Liver (tissue), 9 donors: ENCODE data around the gene REXO1. TPM values are rescaled to one million over a fixed set of nuclear protein-coding genes. Genes with fewer than 3 reads are reported as not detected.

Source experiments
- DNase-seq: peaks from one replicate; pipeline ENCODE4 v3.0.0-alpha.2; 2017; ENCODE audit warnings: low spot score
- H3K27ac ChIP-seq, 2 donors: one replicate each; pipeline ENCODE4 v1.7.0; 2013; ENCODE audit warnings: inconsistent platforms in 2 of 2, low read length in 2 of 2, control low read depth in 1 of 2, low read depth in 1 of 2, mild to moderate bottlenecking in 1 of 2
- H3K27me3 ChIP-seq, 4 donors: one replicate each; pipeline versions ENCODE4 v1.6.1 to v1.7.0; 2013; ENCODE audit warnings: low read length in 3 of 4, inconsistent platforms in 1 of 4, mild to moderate bottlenecking in 1 of 4, moderate library complexity in 1 of 4; ENCODE audit not compliant: control insufficient read depth in 4 of 4, insufficient read depth in 4 of 4
- H3K36me3 ChIP-seq, 4 donors: one replicate each; pipeline versions ENCODE4 v1.6.1 to v1.7.0; 2013; ENCODE audit warnings: low read length in 3 of 4, mild to moderate bottlenecking in 3 of 4, low read depth in 1 of 4, moderate library complexity in 1 of 4; ENCODE audit not compliant: control insufficient read depth in 4 of 4, insufficient read depth in 3 of 4
- H3K4me1 ChIP-seq, 4 donors: one replicate each; pipeline versions ENCODE4 v1.6.1 to v1.7.0; 2013; ENCODE audit warnings: low read length in 3 of 4, mild to moderate bottlenecking in 3 of 4, moderate library complexity in 1 of 4; ENCODE audit not compliant: control insufficient read depth in 4 of 4, insufficient read depth in 4 of 4
- H3K4me3 ChIP-seq, 3 donors: one replicate each; pipeline versions ENCODE4 v1.6.1 to v1.7.0; 2013; ENCODE audit warnings: low read length in 3 of 3, control low read depth in 1 of 3, low read depth in 1 of 3, mild to moderate bottlenecking in 1 of 3
- H3K9ac ChIP-seq, 2 donors: one replicate each; pipeline ENCODE4 v1.7.0; 2013; ENCODE audit warnings: low read length in 2 of 2, mild to moderate bottlenecking in 2 of 2, moderate library complexity in 2 of 2, control low read depth in 1 of 2, low read depth in 1 of 2
- H3K9me3 ChIP-seq, 4 donors: one replicate each; pipeline versions ENCODE4 v1.6.1 to v1.7.0; 2013; ENCODE audit warnings: low read length in 3 of 4; ENCODE audit not compliant: control insufficient read depth in 4 of 4
- ATF3 ChIP-seq: IDR thresholded peaks from 2 replicates; pipeline ENCODE4 v1.6.1; 2016; ENCODE audit warnings: antibody characterized with exemption
- CTCF ChIP-seq: fragments of 150-350 bp; IDR thresholded peaks from 2 replicates; pipeline ENCODE4 v1.5.1; 2017; ENCODE audit warnings: improper control_type of control experiment, low read depth, low read length; ENCODE audit not compliant: missing input control
- FOXA1 ChIP-seq: IDR thresholded peaks from 2 replicates; pipeline ENCODE4 v1.6.1; 2016; ENCODE audit warnings: antibody characterized with exemption
- FOXA2 ChIP-seq: IDR thresholded peaks from 2 replicates; pipeline ENCODE4 v1.6.1; 2016; ENCODE audit warnings: antibody characterized with exemption
- HNF4A ChIP-seq, 2 donors: conservative IDR thresholded peaks; 2 replicates each; pipeline ENCODE4 v1.6.1; 2016; ENCODE audit warnings: antibody characterized with exemption in 2 of 2, mild to moderate bottlenecking in 2 of 2
- HNF4G ChIP-seq: IDR thresholded peaks from 2 replicates; pipeline ENCODE4 v1.6.1; 2016; ENCODE audit warnings: antibody characterized with exemption
- JUND ChIP-seq, 2 donors: IDR thresholded peaks; 2 replicates each; pipeline ENCODE4 v1.6.1; 2016; ENCODE audit warnings: antibody characterized with exemption in 2 of 2
- MAX ChIP-seq: IDR thresholded peaks from 2 replicates; pipeline ENCODE4 v1.6.1; 2016; ENCODE audit warnings: antibody characterized with exemption
- NR2F2 ChIP-seq: IDR thresholded peaks from 2 replicates; pipeline ENCODE4 v1.6.1; 2016; ENCODE audit warnings: antibody characterized with exemption
- RAD21 ChIP-seq, 2 donors: IDR thresholded peaks; 2 replicates each; pipeline ENCODE4 v1.6.1; 2016; ENCODE audit warnings: antibody characterized with exemption in 2 of 2, mild to moderate bottlenecking in 2 of 2
- REST ChIP-seq: IDR thresholded peaks from 2 replicates; pipeline ENCODE4 v1.6.1; 2016; ENCODE audit warnings: antibody characterized with exemption, mild to moderate bottlenecking
- RXRA ChIP-seq, 2 donors: IDR thresholded peaks; 2 replicates each; pipeline ENCODE4 v1.6.1; 2017 to 2018; ENCODE audit warnings: antibody characterized with exemption in 2 of 2, mild to moderate bottlenecking in 1 of 2
- SP1 ChIP-seq: IDR thresholded peaks from 2 replicates; pipeline ENCODE4 v1.6.1; 2018; ENCODE audit warnings: antibody characterized with exemption, mild to moderate bottlenecking
- YY1 ChIP-seq: IDR thresholded peaks from 2 replicates; pipeline ENCODE4 v1.6.1; 2016; ENCODE audit warnings: antibody characterized with exemption, mild to moderate bottlenecking
- ZBTB33 ChIP-seq: IDR thresholded peaks from 2 replicates; pipeline ENCODE4 v1.6.1; 2016; ENCODE audit warnings: antibody characterized with exemption
- WGBS: extraction: QIAGEN DNeasy Blood & Tissue Kit; methylation state at CpG from one replicate; pipeline ENCODE4 v1.1.7; 2013; 5-methylcytosine and 5-hydroxymethylcytosine counted together
- polyA plus RNA-seq, 2 donors: library from polyadenylated mRNA; stranded (reverse) in 1 of 2; unstranded in 1 of 2; fragments of 200-250 nt in 1 of 2; fragments of >200 nt in 1 of 2; fragmentation: Nextera tagmentation in 1 of 2; extraction: Ambion mirVana in 1 of 2; gene quantifications; one replicate each; pipeline versions ENCODE4 v1.2.1 to v1.2.3, GENCODE V29; 2013 to 2015
- total RNA-seq, 2 donors: library from RNA; depleted of rRNA; stranded (reverse); fragments of >200 nt; gene quantifications; one replicate each; pipeline ENCODE4 v1.2.3, GENCODE V29; 2014
- donor health status: healthy.
- donor health status: healthy.
- donor health status: healthy.
- donor health status: healthy.
- donor health status: healthy.

REXO1 gene
- total and polyA plus RNA-seq, 4 donors = 2.0 to 11.5 (median 9.2) TPM

- peak overlapping the region; percentile 71 to 98 (median 83) for H3K4me3 ChIP-seq
- TF ChIP-seq JUND (IDR thresholded peaks at IDR 0.05) = no peak
- TF ChIP-seq RAD21 (IDR thresholded peaks at IDR 0.05) = no peak
- TF ChIP-seq YY1 = peak; percentile 34
- no peak for TF ChIP-seq NR2F2
- TF ChIP-seq FOXA2 = no peak
- no peaks in the 10 kb centered on the region for H3K9me3 ChIP-seq
- peaks cover 1 to 34% (median 24%) of the 10 kb centered on the region in 4 donors for H3K4me1 ChIP-seq
- peaks cover 0 to 4% (median 2%) of the 10 kb centered on the region in 4 donors for H3K36me3 ChIP-seq
- peak overlapping the region; percentile 6 to 74 for H3K27ac ChIP-seq
- WGBS = under 1% methylated on average over 56 of the region's 56 CpGs
- no peak for DNase-seq
- H3K9ac ChIP-seq = peak overlapping the region; percentile 48 to 89
- H3K27me3 ChIP-seq = no peaks in the 10 kb centered on the region
Measured at GRCh38 chr19:1884719-1885334, 36.5 kb upstream of the REXO1 start.

GRCh38 chr19:1884291-1884718 is 36.0 kb upstream of the REXO1 start:
- H3K4me3 ChIP-seq = peak overlapping the region; percentile 71 to 98 (median 83)
- WGBS = 4% methylated on average over 11 of the region's 11 CpGs

GRCh38 chr19:1883784-1884183 is 35.5 kb upstream of the REXO1 start:
- H3K9ac ChIP-seq = peak overlapping the region in 1 of 2 donors; percentile 89
- 47% methylated on average over 8 of the region's 8 CpGs for WGBS
- H3K27ac ChIP-seq = peak overlapping the region; percentile 6 to 74
- H3K4me1 ChIP-seq = peaks cover 1 to 34% (median 24%) of the 10 kb centered on the region in 4 donors
- H3K27me3 ChIP-seq = no peaks in the 10 kb centered on the region
- H3K9me3 ChIP-seq = no peaks in the 10 kb centered on the region
- no peak for DNase-seq
- peaks cover 0 to 4% (median 2%) of the 10 kb centered on the region in 4 donors for H3K36me3 ChIP-seq
- TF ChIP-seq REST (no peak), HNF4G (no peak), ATF3 (no peak), FOXA1 (no peak), HNF4A (conservative IDR thresholded peaks at IDR 0.05) (no peak), ZBTB33 (no peak), SP1 (no peak), MAX (no peak), FOXA2 (no peak), CTCF (no peak), NR2F2 (no peak)
- H3K4me3 ChIP-seq = peak overlapping the region; percentile 71 to 98 (median 83)

More at GRCh38 chr19:1884291-1884718, 36.0 kb upstream of the REXO1 start:
- peak overlapping the region; percentile 48 to 89 for H3K9ac ChIP-seq
- no peaks in the 10 kb centered on the region for H3K27me3 ChIP-seq
- no peaks in the 10 kb centered on the region for H3K9me3 ChIP-seq
- TF ChIP-seq RAD21 (IDR thresholded peaks at IDR 0.05) (no peak), NR2F2 (no peak), RXRA (IDR thresholded peaks at IDR 0.05) (no peak), SP1 (no peak), ATF3 (no peak)
- DNase-seq = no peak
- peak overlapping the region; percentile 6 to 74 for H3K27ac ChIP-seq
- peaks cover 0 to 4% (median 2%) of the 10 kb centered on the region in 4 donors for H3K36me3 ChIP-seq
- peaks cover 1 to 34% (median 24%) of the 10 kb centered on the region in 4 donors for H3K4me1 ChIP-seq
